Activated naive CD8-positive, alpha-beta T cell treated with anti-CD3 and anti-CD28 coated beads, Interleukin-2, amount 50 U/mL, for 16 hours (primary cell): ENCODE measurements around the gene OGFR.
A peak's percentile ranks its signal among the peaks of the same experiment; 100 is the strongest.

ENCODE experiments used
- DNase-seq: peaks from one replicate; pipeline ENCODE4 v3.0.0-alpha.2; 2020; ENCODE audit warnings: low read depth, low spot score

OGFR gene

DNA sequence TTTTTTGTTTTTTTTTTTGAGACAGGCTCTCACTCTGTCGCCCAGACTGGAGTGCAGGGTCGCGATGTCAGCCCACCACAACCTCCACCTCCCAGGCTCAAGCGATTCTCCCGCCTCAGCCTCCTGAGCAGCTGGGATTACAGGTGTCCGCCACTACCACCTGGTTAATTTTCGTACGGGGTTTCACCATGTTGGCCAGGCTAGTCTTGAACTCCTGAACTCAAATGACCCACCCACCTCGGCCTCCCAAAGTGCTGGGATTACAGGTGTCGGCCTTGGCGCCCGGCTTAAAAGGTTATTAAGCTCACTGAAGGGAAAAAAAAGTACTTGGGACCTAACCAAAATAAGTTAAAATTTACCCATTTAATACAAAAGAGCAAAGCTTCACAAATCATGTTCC is 55.1 kb downstream of the OGFR start:
- no peak for DNase-seq

GRCh38 chr20:62860391-62860923 is 55.8 kb downstream of the OGFR start:
- no peak for DNase-seq

- no peak for DNase-seq
Observed at GRCh38 chr20:62860924-62861691, 56.5 kb downstream of the OGFR start.

DNA sequence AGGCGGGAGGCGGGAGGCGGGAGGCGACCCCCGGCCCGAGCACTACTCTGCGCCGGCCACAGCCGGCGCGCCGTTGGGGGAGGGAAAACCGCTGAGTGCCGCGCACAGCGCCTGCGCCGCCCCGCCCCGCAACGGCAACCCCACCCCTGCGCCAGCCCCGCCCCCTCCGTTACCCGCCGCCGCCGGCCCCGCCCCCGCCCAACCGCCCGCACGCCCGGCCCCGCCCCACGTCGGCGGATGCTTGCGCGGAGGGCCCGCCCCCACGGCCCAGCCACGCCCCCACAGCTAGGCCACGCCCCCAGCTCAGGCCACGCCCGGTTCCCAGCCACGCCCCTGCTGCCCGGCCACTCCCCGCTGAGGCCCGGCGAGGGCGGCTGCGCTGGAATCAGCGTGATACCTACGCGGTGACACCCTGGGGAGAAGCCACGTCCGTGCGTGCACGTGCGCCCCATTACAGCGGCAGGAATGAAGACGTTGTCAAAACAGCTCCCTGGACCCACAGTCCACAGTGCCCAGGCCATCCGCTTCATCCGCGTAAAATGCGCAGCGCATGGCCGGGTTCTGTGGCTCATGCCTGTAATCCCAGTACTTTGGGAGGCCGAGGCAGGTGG is 57.2 kb downstream of the OGFR start, which contains the start of gene TCFL5:
Gene TCFL5 (minus strand): TSS at position 97 of the 611 bp plus-strand sequence. CDS start 152 bp downstream, outside the sequence.
- peak; percentile 73 for DNase-seq
